Osteoblast (primary cell): ENCODE measurements around the gene ALOXE3. TPM values are rescaled to one million over a fixed set of nuclear protein-coding genes. Genes with fewer than 3 reads are reported as not detected.

Source experiments
- DNase-seq: peaks from one replicate; pipeline ENCODE4 v3.0.0; 2011; ENCODE audit warnings: low spot score, mixed read lengths; ENCODE audit not compliant: insufficient read length; ENCODE audit errors: missing footprints
- H2AFZ ChIP-seq: 2 replicates; pipeline ENCODE4 v1.6.0; 2011; ENCODE audit warnings: mild to moderate bottlenecking, low read length
- H3K27ac ChIP-seq: 2 replicates; pipeline ENCODE4 v1.5.1; 2011; ENCODE audit warnings: mild to moderate bottlenecking, low read depth, low read length, moderate library complexity
- H3K27me3 ChIP-seq: 2 replicates; pipeline ENCODE4 v1.6.0; 2012; ENCODE audit warnings: mild to moderate bottlenecking, control low read depth, inconsistent platforms, low read length, moderate library complexity; ENCODE audit not compliant: insufficient read depth
- H3K36me3 ChIP-seq: 2 replicates; pipeline ENCODE4 v1.5.1; 2011; ENCODE audit warnings: mild to moderate bottlenecking, low read length, control low read depth, moderate library complexity; ENCODE audit not compliant: insufficient read depth
- H3K4me1 ChIP-seq: 2 replicates; pipeline ENCODE4 v1.5.1; 2011; ENCODE audit warnings: mild to moderate bottlenecking, low read length, control low read depth, moderate library complexity; ENCODE audit not compliant: insufficient read depth
- H3K4me2 ChIP-seq: 2 replicates; pipeline ENCODE4 v1.6.0; 2011; ENCODE audit warnings: mild to moderate bottlenecking, low read length; ENCODE audit not compliant: insufficient read depth
- H3K4me3 ChIP-seq: fragments of 200-600 bp; sonication (generic); 3 replicates; pipeline ENCODE4 v1.5.1; 2012; ENCODE audit warnings: mild to moderate bottlenecking, low read length, inconsistent platforms; ENCODE audit not compliant: insufficient read depth
- H3K79me2 ChIP-seq: 2 replicates; pipeline ENCODE4 v1.6.0; 2012; ENCODE audit warnings: mild to moderate bottlenecking, low read length, control low read depth, inconsistent platforms; ENCODE audit not compliant: insufficient read depth
- H3K9me3 ChIP-seq: 2 replicates; pipeline ENCODE4 v1.5.1; 2011; ENCODE audit warnings: low read depth, low read length, control low read depth
- H4K20me1 ChIP-seq: 2 replicates; pipeline ENCODE4 v1.6.0; 2012; ENCODE audit warnings: mild to moderate bottlenecking, low read length, control low read depth; ENCODE audit not compliant: insufficient read depth
- total RNA-seq: library from RNA; depleted of rRNA; stranded (reverse); fragments of >200 nt; gene quantifications from 2 replicates; pipeline ENCODE4 v1.2.3, GENCODE V29; 2012
- TF ChIP-seq, protein P1 (sequence below): IDR thresholded peaks from 2 replicates; pipeline ENCODE4 v1.5.1; 2011; ENCODE audit warnings: mild to moderate bottlenecking, low read depth, low read length, moderate library complexity; ENCODE audit errors: extremely low read depth

Gene ALOXE3
- total RNA-seq, 1 donor = not detected

- no peak overlapping the region for H2AFZ ChIP-seq
Measured at GRCh38 chr17:8141741-8142140, 23.4 kb upstream of the ALOXE3 start.

GRCh38 chr17:8141045-8141444 lies 22.7 kb upstream of the ALOXE3 start:
- H3K4me1 ChIP-seq = peaks cover 14% of the 10 kb centered on the region
- H4K20me1 ChIP-seq = peaks cover 7% of the 10 kb centered on the region
- no peak overlapping the region for H2AFZ ChIP-seq
- no peak overlapping the region for H3K27ac ChIP-seq
- H3K4me2 ChIP-seq = no peak overlapping the region
- H3K27me3 ChIP-seq = no peaks in the 10 kb centered on the region
- peaks cover 52% of the 10 kb centered on the region for H3K36me3 ChIP-seq
- H3K79me2 ChIP-seq = no peaks in the 10 kb centered on the region
- TF ChIP-seq, protein P1, sequence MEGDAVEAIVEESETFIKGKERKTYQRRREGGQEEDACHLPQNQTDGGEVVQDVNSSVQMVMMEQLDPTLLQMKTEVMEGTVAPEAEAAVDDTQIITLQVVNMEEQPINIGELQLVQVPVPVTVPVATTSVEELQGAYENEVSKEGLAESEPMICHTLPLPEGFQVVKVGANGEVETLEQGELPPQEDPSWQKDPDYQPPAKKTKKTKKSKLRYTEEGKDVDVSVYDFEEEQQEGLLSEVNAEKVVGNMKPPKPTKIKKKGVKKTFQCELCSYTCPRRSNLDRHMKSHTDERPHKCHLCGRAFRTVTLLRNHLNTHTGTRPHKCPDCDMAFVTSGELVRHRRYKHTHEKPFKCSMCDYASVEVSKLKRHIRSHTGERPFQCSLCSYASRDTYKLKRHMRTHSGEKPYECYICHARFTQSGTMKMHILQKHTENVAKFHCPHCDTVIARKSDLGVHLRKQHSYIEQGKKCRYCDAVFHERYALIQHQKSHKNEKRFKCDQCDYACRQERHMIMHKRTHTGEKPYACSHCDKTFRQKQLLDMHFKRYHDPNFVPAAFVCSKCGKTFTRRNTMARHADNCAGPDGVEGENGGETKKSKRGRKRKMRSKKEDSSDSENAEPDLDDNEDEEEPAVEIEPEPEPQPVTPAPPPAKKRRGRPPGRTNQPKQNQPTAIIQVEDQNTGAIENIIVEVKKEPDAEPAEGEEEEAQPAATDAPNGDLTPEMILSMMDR = no peak
- peak; percentile 9 for DNase-seq
- H3K9me3 ChIP-seq = no peaks in the 10 kb centered on the region
- no peak overlapping the region for H3K4me3 ChIP-seq

More at GRCh38 chr17:8141741-8142140, 23.4 kb upstream of the ALOXE3 start:
- Histone ChIP-seq H3K36me3 (peaks cover 59% of the 10 kb centered on the region), H3K79me2 (no peaks in the 10 kb centered on the region), H3K27ac (no peak overlapping the region), H3K27me3 (no peaks in the 10 kb centered on the region), H3K4me3 (no peak overlapping the region), H3K4me2 (no peak overlapping the region), H4K20me1 (peaks cover 13% of the 10 kb centered on the region), H3K4me1 (peaks cover 14% of the 10 kb centered on the region), H3K9me3 (no peaks in the 10 kb centered on the region)
- TF ChIP-seq, protein P1 = no peak
- DNase-seq = peak; percentile 45

GRCh38 chr17:8140065-8141029 lies 22.0 kb upstream of the ALOXE3 start:
- peak; percentile 81 for DNase-seq
- Histone ChIP-seq H3K36me3 (peaks cover 45% of the 10 kb centered on the region), H3K4me3 (no peak overlapping the region), H3K4me1 (peaks cover 14% of the 10 kb centered on the region), H2AFZ (no peak overlapping the region), H4K20me1 (peaks cover 7% of the 10 kb centered on the region), H3K27ac (no peak overlapping the region), H3K4me2 (no peak overlapping the region), H3K79me2 (no peaks in the 10 kb centered on the region), H3K9me3 (no peaks in the 10 kb centered on the region), H3K27me3 (no peaks in the 10 kb centered on the region)
- TF ChIP-seq, protein P1 = no peak

DNA sequence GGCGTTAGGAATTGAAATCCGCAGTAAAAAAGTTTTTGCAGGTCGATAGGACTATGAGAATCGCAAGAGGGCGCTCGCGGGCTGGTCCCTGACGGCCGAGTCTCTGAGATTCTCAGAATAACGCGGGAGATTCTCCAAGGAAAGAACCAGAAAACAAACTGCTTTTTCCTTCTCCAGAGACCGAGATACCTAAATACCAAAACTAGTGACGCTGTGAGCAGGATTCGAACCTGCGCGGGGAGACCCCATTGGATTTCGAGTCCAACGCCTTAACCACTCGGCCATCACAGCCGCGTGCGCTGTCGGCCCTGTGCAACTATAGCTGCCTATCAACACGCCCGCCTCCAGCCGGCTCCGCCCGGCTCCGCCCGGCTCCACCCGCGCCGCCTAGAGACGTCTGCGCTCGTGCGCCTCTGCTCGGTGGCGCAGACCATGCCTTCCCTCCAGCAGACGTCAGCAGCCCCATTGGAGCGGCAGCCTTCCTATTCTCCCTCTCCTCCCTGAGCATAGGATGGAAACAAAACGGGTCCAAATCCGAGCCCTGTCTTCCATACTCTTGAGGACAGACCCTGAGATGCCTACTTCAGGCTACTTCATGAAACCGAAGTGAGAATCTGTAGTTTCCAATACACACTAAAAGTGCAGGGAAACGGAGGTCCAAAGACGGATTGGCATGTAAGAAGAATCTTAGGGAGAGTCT lies 20.5 kb upstream of the ALOXE3 start:
- DNase-seq = peak; percentile 96
- Histone ChIP-seq H3K79me2 (no peaks in the 10 kb centered on the region), H2AFZ (peak overlapping the region; percentile 21), H3K4me2 (peak overlapping the region; percentile 84), H3K4me1 (peaks cover 14% of the 10 kb centered on the region), H4K20me1 (peaks cover 7% of the 10 kb centered on the region), H3K36me3 (peaks cover 32% of the 10 kb centered on the region), H3K9me3 (no peaks in the 10 kb centered on the region), H3K27me3 (no peaks in the 10 kb centered on the region), H3K4me3 (peak overlapping the region; percentile 70), H3K27ac (peak overlapping the region; percentile 87)
- TF ChIP-seq, protein P1 = peak; percentile 96
